ENCODE data around the gene MMGT1.
"Not testable (repeated sequence)": the region's sequence is repeated elsewhere in the genome, so short reads cannot be mapped to it uniquely, and the experiment has no call there.

MMGT1 gene

DNA sequence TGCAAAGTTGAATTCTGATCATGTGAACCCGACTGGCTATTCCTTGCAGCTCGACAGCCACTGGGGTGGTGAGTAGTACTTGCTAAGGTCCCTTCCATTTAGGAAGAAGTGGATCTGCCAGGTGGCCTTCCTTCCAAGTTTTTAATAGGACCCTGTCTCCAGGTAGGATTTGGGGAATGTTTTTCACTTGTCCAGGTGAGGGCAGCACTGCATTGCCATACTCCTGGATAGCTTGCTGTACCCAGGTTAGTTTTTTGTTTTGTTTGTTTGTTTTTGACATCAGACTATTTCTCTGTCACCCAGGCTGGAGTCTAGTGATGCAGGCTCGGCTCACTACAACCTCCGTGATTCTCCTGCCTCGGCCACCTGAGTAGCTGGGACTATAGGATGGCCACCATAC is 50.4 kb downstream of the MMGT1 start:
- DNase-seq (ENCODE audit: low read depth): no peak

GRCh38 chrX:135920516-135920915 is 53.3 kb downstream of the MMGT1 start:
- not testable (repeated sequence) for DNase-seq (ENCODE audit: low read depth)

DNA sequence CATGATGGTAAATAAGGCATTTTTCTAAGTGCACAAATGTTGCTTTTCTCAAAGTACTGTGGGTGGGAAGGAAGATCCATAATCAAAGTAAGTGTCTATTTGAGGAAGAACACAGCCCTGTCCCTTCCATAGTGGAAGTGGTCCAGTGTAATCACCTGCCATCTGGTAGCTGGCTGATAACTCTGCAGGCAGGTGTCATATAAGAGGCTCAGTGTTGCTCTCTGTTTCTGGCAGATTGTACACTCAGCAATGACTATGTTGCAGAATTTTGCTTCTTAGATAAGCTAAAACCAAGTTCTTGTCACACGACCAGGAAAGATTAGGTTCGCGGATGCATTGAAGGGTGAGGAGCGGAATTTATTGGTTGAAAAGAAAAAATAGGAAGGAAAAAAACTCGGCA is 59.4 kb downstream of the MMGT1 start:
- no peak for DNase-seq (ENCODE audit: low read depth)
